Hepatocyte (in vitro differentiated cells): Measurements from ENCODE around the gene HOXB1. TPM values are rescaled to one million over a fixed set of nuclear protein-coding genes. Genes with fewer than 3 reads are reported as not detected.

Experiments
- DNase-seq: peaks from one replicate; pipeline ENCODE4 v3.0.0-alpha.2; 2016; ENCODE audit warnings: low spot score
- H2AFZ ChIP-seq: fragments of 200-600 bp; sonication (generic); 2 replicates; pipeline ENCODE4 v1.6.0; 2016; ENCODE audit warnings: antibody characterized with exemption, mild to moderate bottlenecking
- H3K27ac ChIP-seq: fragments of 200-600 bp; sonication (generic); 2 replicates; pipeline ENCODE4 v1.5.1; 2016; ENCODE audit warnings: mild to moderate bottlenecking
- H3K27me3 ChIP-seq: fragments of 200-600 bp; sonication (generic); 2 replicates; pipeline ENCODE4 v1.6.1; 2016
- H3K36me3 ChIP-seq: fragments of 200-600 bp; sonication (generic); replicated peaks from 2 replicates; pipeline ENCODE4 v1.5.1; 2016; ENCODE audit warnings: low read depth; ENCODE audit not compliant: insufficient read depth
- H3K4me1 ChIP-seq: fragments of 200-600 bp; sonication (generic); 2 replicates; pipeline ENCODE4 v1.5.1; 2016; ENCODE audit warnings: mild to moderate bottlenecking, moderate library complexity; ENCODE audit not compliant: insufficient read depth
- H3K4me2 ChIP-seq: fragments of 200-600 bp; sonication (generic); 2 replicates; pipeline ENCODE4 v1.6.0; 2016
- H3K4me3 ChIP-seq: fragments of 200-600 bp; sonication (generic); 2 replicates; pipeline ENCODE4 v1.5.1; 2016; ENCODE audit warnings: mild to moderate bottlenecking
- H3K79me2 ChIP-seq: fragments of 200-600 bp; sonication (generic); 2 replicates; pipeline ENCODE4 v1.6.0; 2017; ENCODE audit warnings: mild to moderate bottlenecking
- H3K9me2 ChIP-seq: fragments of 200-600 bp; sonication (generic); replicated peaks from 2 replicates; pipeline ENCODE4 v1.6.0; 2017; ENCODE audit warnings: mild to moderate bottlenecking; ENCODE audit not compliant: insufficient read depth
- H3K9me3 ChIP-seq: fragments of 200-600 bp; sonication (generic); 2 replicates; pipeline ENCODE4 v1.5.1; 2016; ENCODE audit warnings: low read depth, mild to moderate bottlenecking
- H4K20me1 ChIP-seq: fragments of 200-600 bp; sonication (generic); 2 replicates; pipeline ENCODE4 v1.6.0; 2016; ENCODE audit warnings: mild to moderate bottlenecking; ENCODE audit not compliant: insufficient read depth, poor library complexity, severe bottlenecking
- EZH2 ChIP-seq: fragments of 200-600 bp; sonication (generic); IDR thresholded peaks from 2 replicates; pipeline ENCODE4 v1.6.1; 2016; ENCODE audit warnings: antibody characterized with exemption, mild to moderate bottlenecking, borderline replicate concordance
- EZH2phosphoT487 ChIP-seq: fragments of 200-600 bp; sonication (generic); IDR thresholded peaks from one replicate; pipeline ENCODE4 v1.6.1; 2018; ENCODE audit warnings: antibody characterized with exemption, mild to moderate bottlenecking, low read depth, moderate library complexity; ENCODE audit not compliant: unreplicated experiment, severe bottlenecking
- WGBS: methylation state at CpG from one replicate; pipeline ENCODE4 v1.1.6; 2016; ENCODE audit warnings: low lambda C conversion rate; ENCODE audit errors: missing lambda C conversion rate; 5-methylcytosine and 5-hydroxymethylcytosine counted together
- polyA plus RNA-seq: library from polyadenylated mRNA; unstranded; fragments of >200 nt; fragmentation: Nextera tagmentation; extraction: Ambion mirVana; gene quantifications from 2 replicates; pipeline ENCODE4 v1.2.1, GENCODE V29; 2016
- total RNA-seq: library from RNA; depleted of rRNA; stranded (reverse); fragments of >200 nt; gene quantifications from 2 replicates; pipeline ENCODE4 v1.2.3, GENCODE V29; 2014
- TF ChIP-seq, protein P1 (sequence below): fragments of 200-600 bp; sonication (generic); IDR thresholded peaks from 2 replicates; pipeline ENCODE4 v1.5.1; 2016; ENCODE audit warnings: antibody characterized with exemption, mild to moderate bottlenecking; ENCODE audit not compliant: poor library complexity

The HOXB1 gene
- total and polyA plus RNA-seq, 2 experiments from 2014 or later, result not detected

DNA sequence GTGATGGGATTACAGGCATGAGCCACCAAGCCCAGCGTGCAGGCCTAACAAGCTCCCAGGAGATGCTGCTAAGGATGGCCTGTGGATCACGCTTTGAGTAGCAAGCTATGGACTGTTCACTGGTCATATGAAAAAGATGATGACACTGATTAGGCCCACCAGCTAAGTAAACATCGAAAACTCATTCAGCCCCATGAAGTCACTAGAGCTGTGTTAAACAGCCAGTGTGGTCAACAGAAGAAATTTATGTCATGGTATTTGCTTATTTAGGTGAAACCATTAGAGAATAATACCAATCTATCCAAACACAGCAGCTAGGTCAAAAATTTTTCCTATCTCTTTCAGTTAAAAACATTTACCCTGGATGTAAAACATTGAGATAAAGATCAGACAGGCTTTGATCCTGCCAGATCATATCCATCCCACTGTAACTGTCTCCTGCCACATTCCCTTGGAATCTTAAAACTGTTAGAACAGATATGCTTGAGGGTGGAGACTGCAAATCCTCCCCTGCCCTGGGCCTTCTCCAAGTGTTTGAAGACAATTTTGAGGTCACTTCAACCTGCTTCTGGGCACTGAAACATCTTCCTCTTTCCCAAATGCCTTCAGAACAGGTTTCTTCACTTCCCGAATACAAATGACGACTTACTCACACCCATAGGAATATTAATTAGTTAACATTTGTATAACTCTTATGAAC is 30.9 kb downstream of the HOXB1 start:
- Histone ChIP-seq H3K36me3 (no peaks in the 10 kb centered on the region), H4K20me1 (no peaks in the 10 kb centered on the region), H3K4me1 (peaks cover 11% of the 10 kb centered on the region), H2AFZ (no peak overlapping the region), H3K9me3 (no peaks in the 10 kb centered on the region), H3K79me2 (no peaks in the 10 kb centered on the region), H3K9me2 (no peaks in the 10 kb centered on the region), H3K27ac (no peak overlapping the region), H3K4me3 (no peak overlapping the region), H3K4me2 (no peak overlapping the region), H3K27me3 (peaks cover 65% of the 10 kb centered on the region)
- TF ChIP-seq EZH2phosphoT487 (no peak), EZH2 (no peak)
- TF ChIP-seq, protein P1, sequence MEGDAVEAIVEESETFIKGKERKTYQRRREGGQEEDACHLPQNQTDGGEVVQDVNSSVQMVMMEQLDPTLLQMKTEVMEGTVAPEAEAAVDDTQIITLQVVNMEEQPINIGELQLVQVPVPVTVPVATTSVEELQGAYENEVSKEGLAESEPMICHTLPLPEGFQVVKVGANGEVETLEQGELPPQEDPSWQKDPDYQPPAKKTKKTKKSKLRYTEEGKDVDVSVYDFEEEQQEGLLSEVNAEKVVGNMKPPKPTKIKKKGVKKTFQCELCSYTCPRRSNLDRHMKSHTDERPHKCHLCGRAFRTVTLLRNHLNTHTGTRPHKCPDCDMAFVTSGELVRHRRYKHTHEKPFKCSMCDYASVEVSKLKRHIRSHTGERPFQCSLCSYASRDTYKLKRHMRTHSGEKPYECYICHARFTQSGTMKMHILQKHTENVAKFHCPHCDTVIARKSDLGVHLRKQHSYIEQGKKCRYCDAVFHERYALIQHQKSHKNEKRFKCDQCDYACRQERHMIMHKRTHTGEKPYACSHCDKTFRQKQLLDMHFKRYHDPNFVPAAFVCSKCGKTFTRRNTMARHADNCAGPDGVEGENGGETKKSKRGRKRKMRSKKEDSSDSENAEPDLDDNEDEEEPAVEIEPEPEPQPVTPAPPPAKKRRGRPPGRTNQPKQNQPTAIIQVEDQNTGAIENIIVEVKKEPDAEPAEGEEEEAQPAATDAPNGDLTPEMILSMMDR, result no peak
- WGBS, result 71% methylated on average over 5 of the region's 5 CpGs
- DNase-seq, result no peak

DNA sequence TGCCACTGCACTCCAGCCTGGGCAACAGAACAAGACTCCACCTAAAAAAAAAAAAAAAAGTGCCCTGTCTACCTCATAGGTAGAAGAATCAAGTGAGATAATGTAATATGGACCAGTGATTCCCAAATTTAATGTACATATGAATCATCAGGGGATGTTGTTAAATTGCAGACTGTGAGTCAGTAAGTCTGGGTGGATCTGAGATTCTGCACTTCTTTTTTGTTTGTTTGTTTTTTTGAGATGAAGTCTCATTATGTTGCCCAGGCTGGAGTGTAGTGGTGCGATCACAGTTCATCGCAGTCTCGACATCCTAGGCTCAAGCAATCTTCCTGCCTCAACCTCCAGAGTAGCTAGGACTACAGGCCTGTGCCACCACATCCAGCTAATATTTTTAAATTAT is 31.6 kb downstream of the HOXB1 start:
- no peak for DNase-seq
- Histone ChIP-seq H3K27me3 (peaks cover 64% of the 10 kb centered on the region), H4K20me1 (no peaks in the 10 kb centered on the region), H3K79me2 (no peaks in the 10 kb centered on the region), H3K36me3 (no peaks in the 10 kb centered on the region), H3K27ac (no peak overlapping the region), H3K4me1 (peaks cover 11% of the 10 kb centered on the region), H3K4me3 (no peak overlapping the region), H3K9me2 (no peaks in the 10 kb centered on the region), H2AFZ (no peak overlapping the region), H3K4me2 (no peak overlapping the region), H3K9me3 (no peaks in the 10 kb centered on the region)
- TF ChIP-seq, protein P1, result no peak
- TF ChIP-seq EZH2 (no peak), EZH2phosphoT487 (no peak)
- 89% methylated on average over 3 of the region's 3 CpGs for WGBS

DNA sequence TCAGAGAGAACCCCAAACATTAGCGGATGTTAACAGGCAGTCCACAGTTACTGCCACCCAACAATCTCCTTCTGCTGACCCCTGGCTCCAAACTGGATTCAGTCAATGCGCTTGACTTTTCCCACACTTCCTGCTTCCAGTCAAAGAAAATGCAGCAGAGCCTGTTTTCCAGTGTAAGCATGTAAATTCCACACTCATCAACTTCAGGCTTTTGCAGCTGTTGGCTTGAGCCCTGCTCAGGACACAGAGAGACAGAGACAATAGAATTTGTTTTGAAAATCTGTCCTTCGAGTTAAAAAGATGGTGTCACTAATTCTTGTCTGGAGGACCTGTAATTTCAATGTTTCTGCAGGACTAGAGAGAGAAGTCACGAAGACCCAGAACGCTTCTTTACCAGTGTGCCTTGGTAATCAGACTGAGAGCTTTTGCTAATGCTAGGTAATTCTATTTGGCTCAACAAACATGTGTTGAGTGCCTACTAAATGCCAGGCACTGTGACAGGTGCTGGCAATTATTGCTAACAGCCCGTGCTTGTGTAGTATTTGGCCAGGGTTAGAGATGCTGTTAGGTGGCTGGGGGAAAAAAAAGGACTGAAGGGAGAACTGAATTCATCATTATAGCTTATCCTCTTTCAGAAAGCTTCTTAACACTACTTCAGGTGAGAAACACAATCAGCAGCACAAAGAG is 32.5 kb downstream of the HOXB1 start:
- Histone ChIP-seq H3K27ac (no peak overlapping the region), H3K79me2 (no peaks in the 10 kb centered on the region), H3K4me3 (no peak overlapping the region), H3K4me2 (no peak overlapping the region), H3K9me2 (no peaks in the 10 kb centered on the region), H3K4me1 (peaks cover 11% of the 10 kb centered on the region), H3K36me3 (no peaks in the 10 kb centered on the region), H4K20me1 (no peaks in the 10 kb centered on the region), H3K9me3 (no peaks in the 10 kb centered on the region), H3K27me3 (peaks cover 70% of the 10 kb centered on the region), H2AFZ (no peak overlapping the region)
- no peak for DNase-seq
- WGBS, result 48% methylated on average over 6 of the region's 6 CpGs
- TF ChIP-seq EZH2 (no peak), EZH2phosphoT487 (no peak)
- TF ChIP-seq, protein P1, result no peak
